ENCODE results near the gene UTS2B. TPM values are rescaled to one million over a fixed set of nuclear protein-coding genes. Genes with fewer than 3 reads are reported as not detected.
"Not testable (repeated sequence)": the region's sequence is repeated elsewhere in the genome, so short reads cannot be mapped to it uniquely, and the experiment has no call there.

UTS2B gene
- total RNA-seq, 2 experiments from 2014 or later, result not detected

DNA sequence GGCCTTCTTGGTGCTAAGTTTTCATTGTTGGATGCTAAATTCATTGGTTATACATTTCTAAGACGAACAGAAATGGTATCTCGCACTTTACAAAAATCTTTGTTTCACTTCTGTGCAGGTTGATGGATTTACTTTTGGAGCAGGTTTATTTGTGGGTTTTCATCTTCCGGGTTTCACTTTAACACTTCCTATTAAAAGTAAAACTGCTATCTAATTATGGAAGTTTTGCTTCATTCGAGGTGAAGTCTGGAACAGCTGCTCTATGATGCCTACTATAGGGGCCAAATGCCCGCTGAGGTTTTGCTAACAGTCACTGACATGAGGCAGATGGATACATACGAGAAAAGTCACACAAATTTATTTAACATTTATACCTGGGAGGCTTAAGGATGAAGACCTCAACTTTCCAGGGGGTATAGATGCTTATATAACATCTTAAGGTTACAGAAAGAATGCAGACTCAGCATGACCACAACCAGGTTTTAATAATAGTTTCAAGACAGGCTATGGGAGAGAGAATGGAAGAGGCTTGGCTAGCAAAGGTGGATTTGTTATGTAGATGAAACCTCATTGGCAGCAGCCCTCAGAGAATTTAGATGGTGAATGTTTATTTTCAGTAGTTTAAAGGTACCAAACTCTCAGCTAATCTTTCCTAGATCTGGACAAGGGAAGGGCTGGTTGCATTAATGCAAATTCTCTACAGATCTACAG lies 77.1 kb downstream of the UTS2B start:
- DNase-seq, result no peak
- Mint-ChIP-seq H3K4me3 (no peak overlapping the region), H3K4me1 (no peaks in the 10 kb centered on the region), H3K27ac (no peak overlapping the region), H3K27me3 (no peaks in the 10 kb centered on the region), H3K9me3 (peaks cover 2% of the 10 kb centered on the region), H3K36me3 (ENCODE audit: low read depth) (no peaks in the 10 kb centered on the region)
- ChIA-PET POLR2A (no interaction called here), CTCF (no interaction called here)

DNA sequence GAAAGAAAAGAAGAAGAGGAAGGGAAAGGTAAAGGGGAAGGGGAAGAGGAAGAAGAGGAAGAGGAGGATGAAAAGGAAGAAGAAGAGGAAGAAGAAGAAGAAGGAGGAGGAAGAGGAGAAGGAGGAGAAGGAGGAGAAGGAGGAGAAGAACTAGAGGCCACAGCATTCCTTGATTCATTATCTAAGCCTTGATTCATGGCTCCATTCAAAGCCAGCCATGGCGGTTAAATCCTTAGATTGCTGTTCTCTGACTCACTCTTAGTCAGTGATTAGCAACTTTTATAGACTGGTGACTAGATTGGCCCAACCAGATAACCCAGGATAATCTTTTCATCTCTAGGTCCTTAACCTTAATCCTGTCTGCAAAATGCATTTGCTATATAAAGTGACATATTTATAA lies 83.7 kb downstream of the UTS2B start:
- POLR2A ChIA-PET, result no interaction called here
- no peak for DNase-seq
- Mint-ChIP-seq H3K27me3 (no peaks in the 10 kb centered on the region), H3K4me3 (no peak overlapping the region), H3K9me3 (no peaks in the 10 kb centered on the region), H3K36me3 (ENCODE audit: low read depth) (no peaks in the 10 kb centered on the region), H3K4me1 (peaks cover 1% of the 10 kb centered on the region), H3K27ac (no peak overlapping the region)
- CTCF ChIA-PET, result no interaction called here

DNA sequence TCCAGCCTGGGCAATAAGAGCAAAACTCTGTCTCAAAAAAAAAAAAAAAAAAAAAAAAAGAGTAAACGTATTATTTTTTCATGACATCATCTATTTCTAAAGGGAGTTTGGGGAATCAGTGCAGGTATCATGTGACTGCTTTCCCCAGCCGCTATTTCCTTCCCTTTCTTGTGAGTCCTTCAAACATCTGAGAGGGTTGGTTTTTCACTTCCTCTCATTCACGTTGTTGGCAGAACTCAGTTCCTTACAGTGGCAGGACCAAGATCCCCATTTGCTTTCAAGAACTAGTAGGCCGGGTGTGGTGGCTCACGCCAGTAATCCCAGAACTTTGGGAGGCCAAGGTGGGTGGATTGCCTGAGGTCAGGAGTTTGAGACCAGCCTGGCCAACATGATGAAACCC lies 84.3 kb downstream of the UTS2B start:
- H3K4me1 Mint-ChIP-seq; H3K9me3 Mint-ChIP-seq; H3K36me3 Mint-ChIP-seq (ENCODE audit: low read depth); CTCF ChIA-PET; H3K27ac Mint-ChIP-seq; H3K27me3 Mint-ChIP-seq; H3K4me3 Mint-ChIP-seq; DNase-seq; POLR2A ChIA-PET: not testable (repeated sequence)

DNA sequence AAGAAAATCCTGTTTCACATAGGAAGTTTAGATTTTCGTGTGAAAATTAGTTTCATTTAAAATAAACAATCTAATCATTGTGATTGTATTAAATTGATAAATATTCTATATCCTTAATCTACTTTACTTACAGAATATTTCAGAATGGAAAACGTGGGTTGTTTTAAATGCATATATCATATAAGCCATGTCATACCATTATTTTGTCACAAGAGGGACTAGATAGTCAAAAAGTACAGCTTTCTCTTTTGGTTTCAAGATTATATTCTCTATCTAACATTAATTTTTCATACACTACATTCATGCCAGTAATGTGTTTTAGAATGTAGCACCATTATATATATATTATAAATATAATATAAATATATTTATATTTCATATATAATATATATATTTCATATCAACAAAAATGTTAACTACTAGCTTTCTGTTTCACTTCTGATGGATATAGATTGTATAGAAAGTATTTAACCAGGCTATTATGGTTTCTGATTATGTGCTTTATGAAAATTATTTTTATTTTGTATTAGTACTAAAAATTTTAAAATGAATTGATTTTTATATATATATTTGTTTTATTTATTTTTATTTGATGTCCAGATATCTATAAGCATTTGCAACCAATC lies 86.0 kb downstream of the UTS2B start:
- H3K4me3 Mint-ChIP-seq, result no peak overlapping the region
- CTCF ChIA-PET, result no interaction called here

DNA sequence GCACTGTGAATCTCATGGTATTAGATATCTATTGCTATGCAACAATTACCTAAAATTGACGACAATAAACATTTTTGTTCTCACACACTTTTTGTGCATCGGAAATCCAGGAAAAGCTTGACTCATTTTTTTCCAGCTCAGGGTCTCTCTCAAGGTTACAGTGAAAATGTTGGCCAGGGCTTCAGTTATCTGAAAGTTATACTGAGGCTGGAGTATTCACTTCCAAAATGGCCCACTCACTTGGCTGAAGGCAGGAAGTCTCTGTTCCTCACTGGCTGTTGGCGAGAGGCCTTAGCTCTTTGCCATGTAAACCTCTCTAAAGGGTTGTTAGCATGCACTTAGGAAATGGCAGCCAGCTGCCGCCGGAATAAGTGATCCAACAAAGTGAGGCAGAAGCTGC lies 89.8 kb downstream of the UTS2B start:
- H3K27me3 Mint-ChIP-seq, result no peaks in the 10 kb centered on the region
- DNase-seq, result no peak
- H3K4me3 Mint-ChIP-seq, result no peak overlapping the region
- H3K4me1 Mint-ChIP-seq, result peaks cover under 1% of the 10 kb centered on the region
- H3K9me3 Mint-ChIP-seq, result no peaks in the 10 kb centered on the region
- ChIA-PET CTCF (no interaction called here), POLR2A (no interaction called here)
- no peaks in the 10 kb centered on the region for H3K36me3 Mint-ChIP-seq (ENCODE audit: low read depth)
- H3K27ac Mint-ChIP-seq, result no peak overlapping the region

More for the DNA sequence above, 86.0 kb downstream of the UTS2B start:
- Mint-ChIP-seq H3K9me3 (no peaks in the 10 kb centered on the region), H3K4me1 (peaks cover 1% of the 10 kb centered on the region), H3K27ac (no peak overlapping the region), H3K36me3 (ENCODE audit: low read depth) (no peaks in the 10 kb centered on the region), H3K27me3 (no peaks in the 10 kb centered on the region)
- POLR2A ChIA-PET, result no interaction called here
- no peak for DNase-seq

DNA sequence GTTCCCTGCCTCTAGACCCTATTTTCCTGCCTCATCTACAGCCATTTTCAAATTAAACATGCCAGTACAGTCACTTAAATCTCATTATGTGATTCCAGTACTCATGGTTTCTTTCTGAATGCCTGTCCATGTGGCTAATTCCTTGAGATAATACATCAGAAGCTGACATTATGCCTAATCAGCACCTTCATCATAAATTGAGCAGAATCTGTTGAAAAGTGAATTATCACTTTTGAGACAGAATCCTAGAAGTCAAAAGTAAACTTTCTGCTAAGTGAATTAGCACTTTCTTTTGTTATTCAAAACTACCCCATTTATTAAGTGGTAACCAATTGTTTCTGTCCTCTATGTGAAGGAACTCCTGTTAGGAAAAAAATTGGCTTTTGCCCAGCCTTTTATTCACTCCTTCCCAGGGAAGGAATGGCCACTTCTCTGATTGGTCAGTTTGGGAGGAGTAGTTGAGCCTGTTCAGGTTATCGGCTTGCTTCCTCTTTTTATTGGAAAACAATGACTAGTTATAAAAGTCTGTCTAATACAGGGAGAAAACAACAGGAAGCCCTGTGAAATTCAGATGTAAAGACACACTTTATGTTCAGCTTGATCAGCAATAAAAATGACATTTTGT lies 90.8 kb downstream of the UTS2B start:
- no peak for DNase-seq
- Mint-ChIP-seq H3K4me1 (peaks cover 3% of the 10 kb centered on the region), H3K4me3 (no peak overlapping the region), H3K27ac (no peak overlapping the region), H3K36me3 (ENCODE audit: low read depth) (no peaks in the 10 kb centered on the region), H3K27me3 (no peaks in the 10 kb centered on the region), H3K9me3 (no peaks in the 10 kb centered on the region)
- ChIA-PET CTCF (no interaction called here), POLR2A (no interaction called here)

DNA sequence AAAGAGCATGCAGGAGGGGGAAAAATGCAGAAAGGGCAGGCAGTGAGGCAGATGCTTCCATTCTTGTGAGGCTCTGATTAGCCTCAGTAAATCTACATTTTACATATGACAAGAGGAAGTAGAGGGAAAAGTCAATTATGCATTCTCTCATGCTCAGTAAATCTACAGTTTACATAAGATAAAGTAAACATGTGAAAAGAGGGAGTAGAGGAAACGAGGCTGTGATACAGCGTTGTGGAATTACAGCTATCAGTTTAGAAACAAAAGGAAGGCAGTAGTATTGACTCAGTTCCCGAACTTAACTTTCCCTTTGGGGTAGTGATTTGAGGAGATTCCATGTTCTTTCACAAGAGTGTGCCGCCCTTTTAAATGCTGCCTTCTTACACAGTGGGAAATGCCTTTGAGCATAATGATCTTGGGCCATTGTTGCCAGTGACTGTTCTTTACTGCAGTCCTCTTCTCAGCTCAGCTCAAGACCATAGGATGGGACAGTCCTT lies 92.0 kb downstream of the UTS2B start:
- no peak overlapping the region for H3K27ac Mint-ChIP-seq
- DNase-seq, result no peak
- no peaks in the 10 kb centered on the region for H3K27me3 Mint-ChIP-seq
- CTCF ChIA-PET, result interaction anchor here (0.6 kb wide), 1 partner anchor 161 kb away, joined by 3 read pairs; no protein-coding TSS in a partner anchor
- H3K4me1 Mint-ChIP-seq, result peaks cover 3% of the 10 kb centered on the region
- H3K36me3 Mint-ChIP-seq (ENCODE audit: low read depth), result no peaks in the 10 kb centered on the region
- H3K9me3 Mint-ChIP-seq, result no peaks in the 10 kb centered on the region
- POLR2A ChIA-PET, result no interaction called here
- no peak overlapping the region for H3K4me3 Mint-ChIP-seq

DNA sequence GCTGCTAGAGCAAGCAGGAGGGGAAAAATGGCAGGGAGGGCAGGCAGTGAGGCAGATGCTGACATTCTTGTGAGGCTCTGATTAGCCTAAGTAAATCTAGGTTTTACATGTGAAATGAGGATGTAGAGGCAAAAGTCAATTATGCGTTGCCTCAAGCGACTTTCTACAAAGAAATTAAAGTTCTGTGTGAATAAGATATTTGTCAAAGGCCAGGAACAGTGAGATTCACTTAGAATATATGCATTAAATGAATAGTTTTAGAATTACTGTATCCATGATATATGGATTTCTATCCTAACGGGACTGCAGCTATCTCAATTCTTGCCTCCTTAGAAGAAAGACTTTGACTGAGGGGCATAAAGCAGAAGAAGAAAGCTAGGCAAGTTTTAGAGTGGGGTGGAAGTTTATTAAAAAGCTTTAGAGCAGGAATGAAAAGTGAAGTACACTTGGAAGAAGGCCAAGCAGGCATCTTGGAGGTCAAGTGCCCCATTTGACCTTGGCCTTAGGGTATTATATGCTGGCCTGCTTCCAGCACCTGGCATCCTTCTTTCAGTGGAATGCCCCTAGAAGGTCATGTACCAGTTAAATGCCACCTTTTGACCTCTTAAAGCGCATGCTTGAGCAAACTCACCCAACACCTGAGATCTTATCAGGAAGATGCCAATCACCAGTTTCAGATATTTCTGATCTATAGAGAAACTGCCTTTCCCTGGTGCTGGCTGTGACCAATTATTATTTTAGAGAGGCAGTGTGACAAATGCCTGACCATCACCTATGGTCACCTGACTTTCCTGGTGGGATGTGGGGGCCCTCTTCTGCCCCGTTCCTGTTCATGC lies 93.1 kb downstream of the UTS2B start:
- ChIA-PET POLR2A (no interaction called here), CTCF (no interaction called here)
- no peaks in the 10 kb centered on the region for H3K27me3 Mint-ChIP-seq
- H3K4me3 Mint-ChIP-seq, result no peak overlapping the region
- peaks cover 3% of the 10 kb centered on the region for H3K4me1 Mint-ChIP-seq
- H3K27ac Mint-ChIP-seq, result no peak overlapping the region
- DNase-seq, result no peak
- no peaks in the 10 kb centered on the region for H3K36me3 Mint-ChIP-seq (ENCODE audit: low read depth)
- no peaks in the 10 kb centered on the region for H3K9me3 Mint-ChIP-seq

DNA sequence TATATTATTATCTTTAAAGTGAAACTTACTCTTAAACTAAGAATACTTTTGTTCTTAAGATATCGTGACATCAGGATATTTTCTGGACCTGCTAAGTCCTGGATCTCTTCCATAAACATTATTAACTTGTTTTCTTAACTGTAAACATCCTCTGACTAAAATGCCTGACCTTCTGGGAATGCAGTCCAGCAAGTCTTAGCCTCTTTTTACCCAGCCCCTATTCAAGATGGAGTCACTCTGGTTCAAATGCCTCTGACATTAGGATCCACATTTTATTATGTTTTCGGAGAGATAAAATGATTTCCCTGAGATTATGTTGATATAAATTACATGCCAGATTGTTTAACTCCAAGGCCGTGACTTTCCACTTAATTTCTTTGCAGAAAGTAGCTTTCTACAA lies 93.7 kb downstream of the UTS2B start:
- peaks cover 3% of the 10 kb centered on the region for H3K4me1 Mint-ChIP-seq
- H3K36me3 Mint-ChIP-seq (ENCODE audit: low read depth), result no peaks in the 10 kb centered on the region
- H3K9me3 Mint-ChIP-seq, result no peaks in the 10 kb centered on the region
- ChIA-PET CTCF (no interaction called here), POLR2A (no interaction called here)
- H3K27ac Mint-ChIP-seq, result no peak overlapping the region
- no peak overlapping the region for H3K4me3 Mint-ChIP-seq
- no peak for DNase-seq
- H3K27me3 Mint-ChIP-seq, result no peaks in the 10 kb centered on the region

DNA sequence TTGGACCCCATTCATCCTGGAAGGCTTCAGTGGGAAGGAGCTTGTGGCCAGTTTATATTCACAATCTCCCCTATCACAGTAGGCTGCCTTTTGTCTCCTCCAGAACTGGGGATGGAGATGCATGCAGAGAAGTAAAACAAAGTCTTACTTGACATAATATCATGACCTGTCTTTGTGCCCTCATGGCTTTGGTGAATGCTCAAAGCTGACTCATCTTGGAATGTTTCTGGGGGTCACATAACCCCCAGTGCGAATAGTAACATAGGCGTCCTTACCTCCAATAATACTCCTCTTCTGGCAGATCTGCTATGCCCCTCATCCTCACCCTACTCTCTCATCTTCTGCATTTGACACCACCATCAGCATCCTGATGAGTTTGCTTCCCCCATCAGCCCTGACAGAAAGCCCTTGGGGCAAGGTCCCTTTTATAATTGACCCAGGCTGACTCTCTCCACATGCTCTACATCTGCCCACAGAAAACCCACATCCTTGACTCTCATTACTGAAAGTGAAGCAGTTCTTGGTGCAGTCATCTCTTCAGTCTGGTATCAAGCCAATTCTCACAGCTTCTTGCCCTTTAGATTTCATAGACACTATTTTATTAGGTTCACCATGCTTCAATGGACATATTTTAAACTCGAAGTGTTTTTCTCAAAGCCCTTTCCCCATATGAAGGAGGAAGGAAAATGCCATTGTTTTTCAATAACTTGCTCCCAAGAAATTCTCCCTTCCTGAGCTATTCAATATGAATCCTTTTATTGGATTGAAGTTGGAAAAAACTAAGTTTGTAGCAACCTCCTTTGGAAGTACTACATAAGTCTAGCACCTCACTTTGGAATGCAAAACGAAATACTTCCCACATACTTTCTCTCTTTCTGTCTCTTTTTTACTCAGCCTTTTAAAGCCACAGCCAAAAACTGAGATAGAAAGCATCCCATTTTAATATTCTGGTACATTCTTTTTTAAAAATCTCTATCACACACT lies 94.7 kb downstream of the UTS2B start:
- Mint-ChIP-seq H3K36me3 (ENCODE audit: low read depth) (no peaks in the 10 kb centered on the region), H3K9me3 (no peaks in the 10 kb centered on the region), H3K27ac (no peak overlapping the region), H3K4me1 (peaks cover 3% of the 10 kb centered on the region), H3K27me3 (no peaks in the 10 kb centered on the region), H3K4me3 (no peak overlapping the region)
- no peak for DNase-seq
- POLR2A ChIA-PET, result no interaction called here
- CTCF ChIA-PET, result no interaction called here

DNA sequence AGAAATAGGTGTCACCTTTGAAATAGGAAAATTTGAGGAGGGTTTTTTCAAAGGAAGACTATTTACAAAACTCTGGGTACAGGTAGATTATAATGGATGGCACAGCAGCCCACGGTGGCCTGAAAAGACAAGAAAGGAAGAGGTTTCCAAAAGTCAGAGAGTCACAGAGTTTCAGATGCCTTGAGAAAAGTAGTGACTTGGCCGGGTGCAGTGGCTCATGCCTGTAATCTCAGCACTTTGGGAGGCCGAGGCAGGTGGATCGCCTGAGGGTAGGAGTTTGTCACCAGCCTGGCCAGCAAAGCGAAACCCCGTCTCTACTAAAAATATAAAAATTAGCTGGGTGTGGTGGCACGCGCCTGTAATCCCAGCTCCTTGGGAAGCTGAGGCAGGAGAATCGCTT lies 96.1 kb downstream of the UTS2B start:
- CTCF ChIA-PET, result no interaction called here
- H3K27ac Mint-ChIP-seq, result no peak overlapping the region
- DNase-seq, result no peak
- peaks cover 3% of the 10 kb centered on the region for H3K4me1 Mint-ChIP-seq
- no peaks in the 10 kb centered on the region for H3K9me3 Mint-ChIP-seq
- H3K4me3 Mint-ChIP-seq, result no peak overlapping the region
- POLR2A ChIA-PET, result no interaction called here
- no peaks in the 10 kb centered on the region for H3K27me3 Mint-ChIP-seq
- H3K36me3 Mint-ChIP-seq (ENCODE audit: low read depth), result no peaks in the 10 kb centered on the region

DNA sequence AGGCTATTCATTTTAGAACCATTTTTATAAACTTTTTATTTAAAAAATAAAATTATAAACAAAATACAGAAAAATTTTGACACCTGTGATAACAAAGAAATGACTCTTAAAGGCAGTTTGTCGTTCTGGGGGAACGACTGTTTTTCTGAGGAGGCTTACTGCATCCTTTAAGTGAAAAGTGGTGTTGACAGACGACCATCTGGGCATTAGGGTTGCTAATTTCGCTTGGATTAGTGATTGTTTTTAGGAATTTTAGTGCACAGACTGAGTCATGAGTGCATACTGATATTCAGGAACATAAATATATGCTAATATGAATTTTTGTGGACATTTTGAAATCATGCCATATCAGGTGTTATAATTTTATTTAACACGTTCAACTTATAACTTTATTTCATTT lies 102.8 kb downstream of the UTS2B start:
- Mint-ChIP-seq H3K36me3 (ENCODE audit: low read depth) (no peaks in the 10 kb centered on the region), H3K27me3 (no peaks in the 10 kb centered on the region), H3K27ac (no peak overlapping the region), H3K9me3 (no peaks in the 10 kb centered on the region), H3K4me1 (no peaks in the 10 kb centered on the region), H3K4me3 (no peak overlapping the region)
- POLR2A ChIA-PET, result no interaction called here
- CTCF ChIA-PET, result no interaction called here
- no peak for DNase-seq
